K562 (cell line): ENCODE data around the gene ACHE. TPM values are rescaled to one million over a fixed set of nuclear protein-coding genes. Genes with fewer than 3 reads are reported as not detected.

Experiments used
- ATAC-seq: fragments of 200-7000 bp; cut with Tn5 transposase; 3 replicates; pipeline ENCODE4 v1.9.1; 2020; ENCODE audit warnings: moderate library complexity
- BruUV-seq: library from RNA; stranded (reverse); fragments of 400-500 nt; replicated peaks from 2 replicates; lab custom pipeline; 2021; lab: Mats Ljungman, UMichigan
- CTCF ChIA-PET: fragments of 300-600 bp; formaldehyde crosslinking; extraction: SDS; loops from one replicate; lab custom pipeline; 2021; ENCODE audit warnings: low intra/inter-chr PET ratio; lab: Yijun Ruan, JAX
- POLR2A ChIA-PET: fragments of 300-600, 350-650 bp; sonication (Branson Sonifier 250); formaldehyde crosslinking; extraction: SDS; loops from one replicate; lab custom pipeline; 2021; ENCODE audit warnings: antibody characterized with exemption, inconsistent platforms; lab: Yijun Ruan, JAX
- DNase-seq, 4 experiments: peaks; one replicate each; pipeline versions ENCODE4 v3.0.0 to v3.0.0-alpha.2; 2011 to 2018; ENCODE audit warnings: low spot score in 3 of 4, mixed read lengths in 3 of 4; ENCODE audit errors: extremely low read depth in 1 of 4
- FAIRE-seq: peaks from 2 replicates; lab custom pipeline; 2011; peaks lifted over from hg19 to GRCh38; lab: Jason Lieb, UNC
- H2AFZ ChIP-seq: 2 replicates; pipeline ENCODE4 v1.6.0; 2011; ENCODE audit warnings: low read depth, low read length, control low read depth, inconsistent platforms
- H3K27ac ChIP-seq: fragments of 200-600 bp; 3 replicates; pipeline ENCODE4 v1.8.0; 2011; ENCODE audit warnings: low read depth, mild to moderate bottlenecking, control low read depth, inconsistent platforms, low read length, moderate library complexity, mixed read lengths; ENCODE audit errors: extremely low read depth
- H3K27me3 ChIP-seq, 2 experiments: fragments of 300-600 bp in 1 of 2; 2 replicates in 1 of 2; 3 replicates in 1 of 2; pipeline versions ENCODE4 v1.6.0 to v1.8.0; 2011; ENCODE audit warnings: inconsistent platforms in 2 of 2, low read length in 2 of 2, mild to moderate bottlenecking in 1 of 2, mixed read lengths in 1 of 2, moderate library complexity in 1 of 2; ENCODE audit not compliant: control insufficient read depth in 2 of 2, insufficient read depth in 2 of 2
- H3K36me3 ChIP-seq: fragments of 300-600 bp; 3 replicates; pipeline ENCODE4 v1.8.0; 2011; ENCODE audit warnings: mild to moderate bottlenecking, low read length, inconsistent platforms; ENCODE audit not compliant: control insufficient read depth, insufficient read depth
- H3K4me1 ChIP-seq, 2 experiments: fragments of 200-600 bp in 1 of 2; replicated peaks in 1 of 2; 2 replicates in 1 of 2; 3 replicates in 1 of 2; pipeline versions ENCODE4 v1.5.1 to v1.8.0; 2011; ENCODE audit warnings: inconsistent platforms in 2 of 2, low read length in 2 of 2, mild to moderate bottlenecking in 1 of 2, mixed read lengths in 1 of 2, moderate library complexity in 1 of 2; ENCODE audit not compliant: control insufficient read depth in 2 of 2, insufficient read depth in 2 of 2
- H3K4me2 ChIP-seq: 2 replicates; pipeline ENCODE4 v1.6.1; 2011; ENCODE audit warnings: low read length, control low read depth, inconsistent platforms, mixed read lengths; ENCODE audit not compliant: insufficient read depth
- H3K4me3 ChIP-seq: fragments of 200-600 bp; sonication (generic), shearing (Covaris generic); 2 replicates; pipeline ENCODE4 v1.5.1; 2016; ENCODE audit warnings: control low read depth, inconsistent platforms
- H3K79me2 ChIP-seq: fragments of 200-600 bp; 3 replicates; pipeline ENCODE4 v1.8.0; 2011; ENCODE audit warnings: low read length, inconsistent platforms; ENCODE audit not compliant: control insufficient read depth, insufficient read depth
- H3K9ac ChIP-seq, 2 experiments: 2 replicates each; pipeline versions ENCODE4 v1.6.0 to v1.6.1; 2011; ENCODE audit warnings: low read depth in 2 of 2, low read length in 2 of 2, control low read depth in 1 of 2, inconsistent platforms in 1 of 2, mild to moderate bottlenecking in 1 of 2, mixed read lengths in 1 of 2; ENCODE audit not compliant: insufficient read depth in 1 of 2
- H3K9me1 ChIP-seq: one replicate; pipeline ENCODE4 v1.6.0; 2011; ENCODE audit warnings: inconsistent platforms, mild to moderate bottlenecking, low read length, moderate library complexity; ENCODE audit not compliant: control insufficient read depth, insufficient read depth
- H3K9me3 ChIP-seq: replicated peaks from 2 replicates; pipeline ENCODE4 v1.5.1; 2011; ENCODE audit warnings: low read depth, low read length, inconsistent platforms; ENCODE audit not compliant: control insufficient read depth, insufficient read depth
- H4K20me1 ChIP-seq: replicated peaks from 2 replicates; pipeline ENCODE4 v1.6.1; 2011; ENCODE audit warnings: low read length, inconsistent platforms, mixed read lengths; ENCODE audit not compliant: control insufficient read depth, insufficient read depth
- ELF1 ChIP-seq: fragments of 200-800 bp; sonication (Bioruptor generic); IDR thresholded peaks from 2 replicates; pipeline ENCODE4 v1.6.1; 2016; ENCODE audit warnings: missing genetic modification characterization, missing compliant biosample characterization
- EP300 ChIP-seq: IDR thresholded peaks from 2 replicates; pipeline ENCODE4 v1.6.1; 2012; ENCODE audit warnings: low read length, improper control_type of control experiment
- ETV5 ChIP-seq: sonication (generic); formaldehyde crosslinking; IDR thresholded peaks from 2 replicates; pipeline ENCODE4 v1.4.0; 2020; ENCODE audit warnings: low read depth, mild to moderate bottlenecking, missing genetic modification reagents
- HLTF ChIP-seq: fragments of 450-650 bp; IDR thresholded peaks from 2 replicates; pipeline ENCODE4 v1.6.1; 2016
- MTA1 ChIP-seq: fragments of 450-650 bp; IDR thresholded peaks from 2 replicates; pipeline ENCODE4 v1.6.1; 2017; ENCODE audit warnings: borderline replicate concordance
- RBM14 ChIP-seq: fragments of 200-400 bp; formaldehyde crosslinking; IDR thresholded peaks from 2 replicates; pipeline ENCODE4 v1.6.1; 2018; ENCODE audit warnings: low read depth, mild to moderate bottlenecking, low read length, moderate library complexity, borderline replicate concordance; ENCODE audit not compliant: insufficient read depth
- STAT5B ChIP-seq: fragments of 250-450 bp; sonication (Bioruptor Pico); IDR thresholded peaks from 2 replicates; pipeline ENCODE4 v1.8.0; 2021; ENCODE audit warnings: mild to moderate bottlenecking, inconsistent platforms
- TSHZ1 ChIP-seq: fragments of 250-450 bp; sonication (Bioruptor Pico); IDR thresholded peaks from 2 replicates; pipeline ENCODE4 v1.4.0; 2020; ENCODE audit warnings: mild to moderate bottlenecking, moderate library complexity
- YY1 ChIP-seq, 3 experiments: IDR thresholded peaks; 2 replicates each; pipeline ENCODE4 v1.6.1; 2011; ENCODE audit warnings: low read length in 2 of 3, mild to moderate bottlenecking in 2 of 3, moderate library complexity in 2 of 3, borderline replicate concordance in 1 of 3, control low read depth in 1 of 3, low read depth in 1 of 3; ENCODE audit not compliant: insufficient read depth in 3 of 3, insufficient replicate concordance in 2 of 3, control insufficient read depth in 1 of 3, insufficient read length in 1 of 3; ENCODE audit errors: extremely low read depth in 1 of 3
- ZNF124 ChIP-seq: sonication (generic); formaldehyde crosslinking; IDR thresholded peaks from 2 replicates; pipeline ENCODE4 v1.8.1; 2022; ENCODE audit warnings: missing genetic modification reagents
- ZNF395 ChIP-seq: fragments of 200-800 bp; sonication (Bioruptor generic); IDR thresholded peaks from 2 replicates; pipeline ENCODE4 v1.6.1; 2017; ENCODE audit warnings: missing genetic modification characterization, missing compliant biosample characterization
- ZNF77 ChIP-seq: fragments of 250-450 bp; sonication (Bioruptor Pico); IDR thresholded peaks from 2 replicates; pipeline ENCODE4 v1.5.0; 2020
- whole genome bisulfite sequencing: fragments of 100-300 bp; shearing (Covaris generic); methylation state at CpG from one replicate; pipeline ENCODE4 v1.1.6; 2016; ENCODE audit warnings: low coverage, mixed read lengths; ENCODE audit not compliant: insufficient coverage; ENCODE audit errors: missing lambda C conversion rate; 5-methylcytosine and 5-hydroxymethylcytosine counted together
- in situ Hi-C: fragments of 300-500 bp; cut with MboI; formaldehyde crosslinking; loops from 4 replicates; pipeline ENCODE4 v1.15.0; 2018; ENCODE audit warnings: inconsistent platforms, mixed read lengths
- intact Hi-C: fragments of 100-400 bp; cut with micrococcal nuclease; formaldehyde crosslinking; loops from 2 replicates; pipeline ENCODE4 v1.14.2; 2022
- polyA plus RNA-seq, 8 experiments: library from polyadenylated mRNA; depleted of rRNA in 4 of 8; stranded (reverse) in 5 of 8; unstranded in 3 of 8; fragments of >200 nt; fragmentation: Nextera tagmentation in 2 of 8; fragmentation: Illumina TruSeq in 1 of 8; extraction: Ambion mirVana in 2 of 8; extraction: Trizol in 1 of 8; gene quantifications; 2 replicates each; pipeline versions ENCODE4 v1.2.1 to v1.2.3, GENCODE V29; 2011 to 2014; ENCODE audit warnings: inconsistent platforms in 1 of 8, missing spikeins in 1 of 8
- total RNA-seq, 7 experiments: library from RNA; depleted of rRNA in 6 of 7; stranded (reverse); fragments of >200 nt in 6 of 7; fragmentation: Illumina TruSeq in 2 of 7; extraction: Trizol in 2 of 7; gene quantifications; 2 replicates each; pipeline versions ENCODE4 v1.2.1 to v1.2.3, GENCODE V29; 2011 to 2021; ENCODE audit warnings: low replicate concordance in 1 of 7
- TF ChIP-seq, protein P1 (sequence below): IDR thresholded peaks from 2 replicates; pipeline ENCODE4 v1.6.1; 2016; ENCODE audit warnings: missing genetic modification characterization, missing compliant biosample characterization

Gene ACHE
- total and polyA plus RNA-seq, 9 of the 15 experiments (the other 6 are each of a cell fraction or from before 2014, with no cell fraction given) = 0.04 to 8.8 (median 1.9) TPM

DNA sequence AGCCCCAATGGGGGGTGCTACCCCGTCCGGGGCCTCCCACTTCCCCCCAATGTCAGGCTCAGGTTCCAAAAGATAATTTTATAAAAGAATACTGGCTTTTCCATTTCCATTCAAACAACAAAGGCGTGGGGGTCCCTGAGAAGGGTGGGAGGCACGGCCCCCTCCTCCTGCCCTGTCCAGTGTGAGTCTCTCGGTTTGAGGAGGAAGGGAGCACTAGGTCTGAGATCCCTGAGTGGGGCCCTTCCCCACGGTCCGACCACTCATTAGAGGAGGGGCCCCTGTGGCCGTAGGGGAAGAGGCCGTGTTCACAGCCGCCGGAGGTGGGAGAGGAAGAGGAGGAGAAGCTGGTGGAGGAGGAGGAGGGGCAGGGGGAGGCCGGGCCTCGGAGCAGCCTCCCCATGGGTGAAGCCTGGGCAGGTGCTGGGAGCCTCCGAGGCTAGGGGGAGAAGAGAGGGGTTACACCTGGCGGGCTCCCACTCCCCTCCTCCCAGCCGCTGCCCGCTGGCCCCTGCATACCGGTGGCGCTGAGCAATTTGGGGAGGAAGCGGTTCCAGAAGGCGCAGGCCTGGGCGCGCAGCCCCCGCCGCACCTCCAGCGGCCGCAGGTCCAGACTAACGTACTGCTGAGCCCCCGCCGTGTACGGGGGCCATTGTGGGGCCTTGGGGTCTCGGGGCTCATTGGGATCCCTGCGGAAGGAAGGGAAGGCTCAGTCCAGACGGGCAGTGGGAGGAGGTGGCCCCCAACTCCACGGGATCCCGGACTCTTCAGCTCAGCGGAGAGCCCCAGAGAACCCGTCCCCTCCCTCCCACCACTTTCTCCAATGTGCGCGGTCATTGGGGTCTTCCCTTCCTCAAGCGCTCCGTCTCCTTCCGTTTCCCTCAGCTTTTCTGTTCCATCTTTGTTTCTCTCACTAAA is 4.8 kb downstream of the ACHE start:
- H3K36me3 ChIP-seq = peaks cover 30% of the 10 kb centered on the region
- no peaks in the 10 kb centered on the region for H3K27me3 ChIP-seq
- peaks cover 5% of the 10 kb centered on the region for H3K9me1 ChIP-seq
- H3K4me2 ChIP-seq = peak overlapping the region; percentile 87
- H3K9me3 ChIP-seq = no peaks in the 10 kb centered on the region
- peak overlapping the region; percentile 64 to 92 for H3K9ac ChIP-seq
- peak overlapping the region; percentile 77 for H3K27ac ChIP-seq
- ChIA-PET POLR2A (interaction anchor here (0.9 to 6.3 kb wide), 4 partner anchors 15 to 382 kb away, joined by 3 to 144 read pairs (median 4); partner anchors contain the start of gene SRRT), CTCF (interaction anchor here (0.6 kb wide), 1 partner anchor 20 kb away, joined by 3 read pairs; no protein-coding TSS in a partner anchor)
- peaks cover 33 to 95% of the 10 kb centered on the region in 2 experiments for H3K4me1 ChIP-seq
- no TSS peak for BruUV-seq
- peaks cover 20% of the 10 kb centered on the region for H4K20me1 ChIP-seq
- intact Hi-C loops = no loop called here
- ATAC-seq (no peak), DNase-seq (peak; percentile 41 to 55 (median 51)), FAIRE-seq (no peak)
- peak overlapping the region; percentile 54 for H3K4me3 ChIP-seq
- in situ Hi-C loops = loop anchor here (5.0 kb wide), 1 partner anchor 166 kb away; no protein-coding TSS in a partner anchor
- peak overlapping the region; percentile 79 for H2AFZ ChIP-seq
- WGBS = 61% methylated on average over 25 of the region's 43 CpGs
- H3K79me2 ChIP-seq = peaks cover 38% of the 10 kb centered on the region
- TF ChIP-seq TSHZ1 (CRISPR knock-in tag) = no peak
- TF ChIP-seq ETV5 (CRISPR knock-in tag) = no peak
- 0 out of 2 replicates have a peak, but pooled peaks have one; percentile 4 for TF ChIP-seq MTA1
- TF ChIP-seq ELF1 = peak; percentile 5; the same call in 1 of the 2 replicates
- TF ChIP-seq ZNF124 = no peak
- TF ChIP-seq ZNF395 (CRISPR knock-in tag) = 0 out of 2 replicates have a peak, but pooled peaks have one; percentile 31
- TF ChIP-seq, protein P1, sequence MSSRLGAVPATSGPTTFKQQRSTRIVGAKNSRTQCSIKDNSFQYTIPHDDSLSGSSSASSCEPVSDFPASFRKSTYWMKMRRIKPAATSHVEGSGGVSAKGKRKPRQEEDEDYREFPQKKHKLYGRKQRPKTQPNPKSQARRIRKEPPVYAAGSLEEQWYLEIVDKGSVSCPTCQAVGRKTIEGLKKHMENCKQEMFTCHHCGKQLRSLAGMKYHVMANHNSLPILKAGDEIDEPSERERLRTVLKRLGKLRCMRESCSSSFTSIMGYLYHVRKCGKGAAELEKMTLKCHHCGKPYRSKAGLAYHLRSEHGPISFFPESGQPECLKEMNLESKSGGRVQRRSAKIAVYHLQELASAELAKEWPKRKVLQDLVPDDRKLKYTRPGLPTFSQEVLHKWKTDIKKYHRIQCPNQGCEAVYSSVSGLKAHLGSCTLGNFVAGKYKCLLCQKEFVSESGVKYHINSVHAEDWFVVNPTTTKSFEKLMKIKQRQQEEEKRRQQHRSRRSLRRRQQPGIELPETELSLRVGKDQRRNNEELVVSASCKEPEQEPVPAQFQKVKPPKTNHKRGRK = 0 out of 2 replicates have a peak, but pooled peaks have one; percentile 8
- TF ChIP-seq HLTF = no peak
- peak in 1 of 3 experiments; percentile 7 for TF ChIP-seq YY1 (IDR thresholded peaks at IDR 0.05; ENCODE audit: borderline replicate concordance in 1 of 3, control insufficient read depth in 1 of 3, extremely low read depth in 1 of 3, insufficient read depth in 3 of 3, insufficient read length in 1 of 3, insufficient replicate concordance in 2 of 3, low read depth in 1 of 3, low read length in 2 of 3)
- TF ChIP-seq EP300 = no peak
- no peak for TF ChIP-seq ZNF77 (CRISPR knock-in tag)
- TF ChIP-seq RBM14 = 0 out of 2 replicates have a peak, but pooled peaks have one; percentile 61
- no peak for TF ChIP-seq STAT5B (CRISPR knock-in tag)
